8988T (cell line): Measurements from ENCODE around the gene MAPKAPK2.

Experiments used
- DNase-seq: peaks from one replicate; pipeline ENCODE4 v3.0.0; 2011

MAPKAPK2 gene

DNA sequence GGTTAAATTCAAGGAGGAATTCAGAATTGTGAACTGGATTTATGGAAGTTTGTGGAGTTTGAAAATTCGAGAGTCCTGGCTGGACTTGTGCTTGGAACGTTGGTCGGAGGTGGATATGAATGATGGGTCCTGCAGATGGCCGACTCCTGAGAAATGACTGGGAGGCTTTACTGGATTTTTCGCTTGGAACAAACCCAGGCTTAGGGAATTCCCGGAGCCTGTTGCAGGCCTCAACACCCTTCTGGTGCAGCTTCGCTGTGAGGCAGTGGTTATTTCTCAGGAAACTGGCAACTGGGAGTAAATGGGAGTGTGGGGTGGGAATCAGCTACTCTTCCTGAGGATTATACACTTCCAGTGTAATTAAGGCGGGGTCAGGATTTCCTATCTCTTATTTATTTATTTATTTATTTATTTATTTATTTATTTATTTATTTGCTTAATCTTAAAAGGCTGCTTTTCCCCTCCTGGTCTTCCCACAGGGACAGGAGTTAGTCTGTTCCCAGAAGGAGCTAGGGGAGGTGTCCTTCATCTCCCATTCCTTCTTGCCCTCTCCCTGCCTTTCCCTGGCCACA lies 21.1 kb downstream of the MAPKAPK2 start:
- no peak for DNase-seq

DNA sequence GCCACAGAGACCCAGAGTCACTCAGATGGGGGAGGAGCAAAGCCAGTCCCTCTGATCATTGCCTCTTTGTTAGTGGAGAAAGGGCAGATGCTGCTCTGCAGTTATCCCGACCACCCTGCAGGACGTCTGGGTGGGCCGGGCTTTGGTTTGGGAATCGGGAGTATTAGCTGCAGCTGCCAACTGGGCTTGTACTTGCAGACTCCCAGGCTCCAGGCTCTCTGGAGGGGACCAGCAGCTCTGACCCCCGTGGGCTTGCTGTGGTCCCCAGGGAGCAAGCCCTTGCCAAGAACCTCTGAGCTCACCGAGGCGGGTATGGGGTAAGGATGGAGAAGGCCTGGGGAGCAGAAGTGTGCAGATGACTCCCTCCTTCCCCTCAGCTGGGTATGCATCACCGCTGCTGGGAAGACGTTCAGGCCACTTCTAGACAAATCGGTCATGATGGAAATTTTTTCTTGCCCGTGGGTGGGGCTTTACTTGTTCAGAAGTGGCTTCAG lies 21.6 kb downstream of the MAPKAPK2 start:
- no peak for DNase-seq

DNA sequence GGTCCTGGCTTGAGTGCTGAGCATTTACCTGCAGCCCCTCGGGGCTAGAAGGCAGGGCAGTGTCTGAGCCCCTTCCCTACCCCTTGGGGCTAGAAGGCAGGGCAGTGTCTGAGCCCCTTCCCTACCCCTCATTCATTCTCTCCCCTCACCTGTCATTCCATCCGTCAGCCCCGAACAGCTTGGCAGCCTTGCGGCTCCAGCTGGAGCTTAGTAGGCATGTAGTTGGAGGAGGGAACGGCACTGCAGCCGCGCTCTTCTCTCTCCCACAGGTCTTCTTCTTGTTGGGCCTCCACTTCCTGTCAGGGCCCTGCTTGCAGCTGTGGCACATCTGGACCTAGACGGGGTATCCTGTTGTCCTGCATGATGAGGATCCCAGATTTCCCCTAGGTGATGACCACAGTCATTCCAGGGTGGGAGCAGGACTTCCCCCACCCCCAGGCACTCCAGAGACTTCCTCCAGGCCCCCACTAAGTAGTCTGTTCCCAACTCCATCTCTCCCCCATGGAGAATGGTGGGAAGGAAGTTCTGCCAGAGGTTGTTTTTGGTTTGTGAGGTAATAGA lies 22.2 kb downstream of the MAPKAPK2 start:
- no peak for DNase-seq

DNA sequence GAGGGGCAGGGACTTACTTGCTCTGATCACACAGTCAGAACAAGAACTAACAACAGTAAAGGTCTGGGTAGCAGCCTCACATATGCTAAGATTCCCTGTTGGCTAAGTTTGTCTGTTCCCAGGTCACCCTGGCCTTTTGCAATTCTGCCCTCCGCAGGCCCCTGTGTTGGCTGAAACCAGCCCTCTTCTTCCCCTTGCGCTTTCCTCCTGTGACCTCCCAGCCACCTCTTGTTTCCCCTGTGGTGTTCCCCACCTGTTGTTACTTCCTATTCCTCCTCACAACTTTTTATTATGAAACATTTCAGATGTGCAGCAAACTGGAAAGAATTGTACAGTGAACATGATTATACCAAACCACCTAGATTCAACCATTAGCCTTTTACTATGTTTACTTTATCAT lies 23.4 kb downstream of the MAPKAPK2 start:
- no peak for DNase-seq

DNA sequence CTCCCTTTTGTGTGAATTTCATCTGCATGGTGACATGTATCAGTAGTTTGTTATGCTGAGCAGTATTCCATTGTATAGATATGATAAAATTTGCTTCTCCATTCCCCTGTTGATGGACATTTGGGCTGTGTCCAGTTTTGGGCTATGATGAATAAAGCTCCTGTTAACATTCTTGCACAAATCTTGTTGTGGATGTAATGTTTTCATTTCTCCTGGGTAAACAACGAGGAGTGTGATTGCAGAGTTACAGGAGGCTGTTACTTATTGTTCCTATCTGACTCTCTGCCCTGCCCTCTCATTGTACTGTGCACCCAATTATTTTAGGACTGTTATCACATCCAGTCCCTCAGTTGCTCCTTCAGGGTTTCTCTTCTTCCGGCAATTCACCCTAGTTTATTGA lies 24.2 kb downstream of the MAPKAPK2 start:
- no peak for DNase-seq

DNA sequence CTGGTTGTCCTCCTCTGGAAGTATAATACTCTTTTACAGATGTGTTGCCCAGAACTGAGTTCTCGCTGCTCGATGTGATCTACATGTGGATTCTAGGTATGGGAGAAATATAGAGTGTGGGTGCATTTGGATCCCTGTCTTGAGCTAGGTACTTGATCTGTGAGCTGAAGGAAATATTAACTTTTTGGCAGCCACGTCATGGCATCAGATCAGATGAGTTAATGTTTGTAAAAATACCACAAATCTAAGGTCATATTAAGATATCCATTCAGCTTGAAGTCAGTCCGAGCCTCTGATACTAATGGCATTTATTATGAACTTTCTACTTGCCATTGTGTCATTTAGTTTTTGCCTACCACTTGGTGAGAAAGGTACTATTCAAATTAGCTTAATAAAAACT lies 24.6 kb downstream of the MAPKAPK2 start:
- no peak for DNase-seq

DNA sequence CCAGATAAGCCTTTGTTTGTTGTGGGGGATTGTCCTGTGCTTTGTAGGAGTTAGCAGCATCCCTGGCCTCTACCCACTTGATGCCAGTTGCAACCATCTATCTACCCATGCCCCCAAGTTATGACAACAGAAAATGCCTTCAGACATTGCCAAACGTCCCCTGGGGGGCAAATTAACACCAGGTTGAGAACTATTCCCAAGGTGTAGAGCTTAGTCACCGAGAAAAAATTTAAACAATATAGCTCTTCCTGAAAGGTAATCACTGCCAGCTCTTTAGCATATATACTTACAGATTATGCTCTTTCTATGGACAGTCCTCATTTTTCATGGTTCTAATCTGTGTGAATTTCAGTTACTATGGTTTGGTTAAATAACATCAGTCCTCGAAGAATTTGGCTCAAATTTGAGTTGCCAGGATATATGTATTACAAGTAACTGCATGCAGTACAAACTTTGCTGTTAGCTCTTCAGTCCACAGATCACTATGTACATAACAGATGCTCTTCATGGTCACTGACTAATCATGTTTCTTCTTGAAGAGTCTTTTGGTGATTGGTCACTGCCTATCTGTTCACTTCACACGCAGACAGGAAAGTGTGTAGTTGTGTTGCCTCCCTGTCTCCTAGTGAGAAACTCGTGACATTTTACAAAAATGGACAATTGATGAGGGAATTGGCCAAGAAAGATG lies 25.2 kb downstream of the MAPKAPK2 start:
- no peak for DNase-seq

DNA sequence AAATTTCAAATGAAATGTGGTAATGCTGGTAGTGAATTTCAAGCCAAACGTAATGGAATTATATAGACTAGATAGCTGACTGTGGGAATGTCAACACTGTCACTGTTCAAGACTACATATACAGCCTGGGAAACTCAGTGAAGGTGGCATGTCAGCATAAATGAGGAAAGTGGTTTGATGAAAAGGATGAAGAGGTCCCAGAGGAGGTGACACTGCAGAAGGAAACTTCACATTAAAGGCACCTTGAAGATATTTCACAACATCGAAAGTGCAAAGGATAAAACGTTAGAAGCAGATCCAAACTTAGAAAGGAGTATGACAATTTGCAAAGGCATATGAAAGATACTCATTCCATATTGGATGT lies 25.7 kb downstream of the MAPKAPK2 start:
- no peak for DNase-seq

DNA sequence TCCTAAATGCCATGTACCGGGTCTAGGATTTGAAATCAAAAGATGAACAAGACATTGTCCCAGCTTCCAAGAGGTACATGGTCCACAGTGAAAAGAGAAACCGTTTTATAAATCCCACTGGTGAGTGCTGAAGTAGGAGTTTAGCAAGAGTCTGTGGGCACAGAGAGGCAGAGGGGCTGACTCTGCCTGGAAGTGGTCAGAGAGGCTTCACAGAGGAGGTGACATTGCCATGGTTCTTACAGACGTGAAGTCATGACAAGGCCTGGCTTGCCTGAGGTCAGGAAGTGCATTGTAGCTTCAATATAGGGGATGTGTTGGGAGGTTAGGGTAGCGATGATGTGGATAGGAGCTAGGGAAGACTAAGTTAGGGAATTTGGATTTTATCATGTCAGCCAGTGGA lies 28.4 kb downstream of the MAPKAPK2 start:
- no peak for DNase-seq

DNA sequence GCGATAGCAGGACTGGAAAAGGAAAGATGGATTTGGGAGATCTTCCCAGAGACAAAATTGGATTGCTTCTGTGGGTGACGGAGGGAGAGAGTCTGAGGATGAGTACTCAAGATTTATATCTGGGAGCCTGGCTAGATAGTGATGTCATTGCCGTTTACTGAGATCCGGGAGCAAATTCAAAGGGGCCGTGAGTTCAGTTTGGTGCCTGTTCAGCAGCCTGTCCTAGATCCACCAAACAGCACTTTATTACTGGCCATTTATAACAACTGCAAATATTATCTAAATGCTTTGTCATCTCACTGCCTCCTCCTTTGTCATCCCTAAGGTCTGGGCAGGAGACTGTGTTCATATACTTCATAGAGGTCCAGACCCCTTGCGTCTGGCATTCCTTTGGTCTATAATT lies 29.2 kb downstream of the MAPKAPK2 start:
- DNase-seq, result no peak

DNA sequence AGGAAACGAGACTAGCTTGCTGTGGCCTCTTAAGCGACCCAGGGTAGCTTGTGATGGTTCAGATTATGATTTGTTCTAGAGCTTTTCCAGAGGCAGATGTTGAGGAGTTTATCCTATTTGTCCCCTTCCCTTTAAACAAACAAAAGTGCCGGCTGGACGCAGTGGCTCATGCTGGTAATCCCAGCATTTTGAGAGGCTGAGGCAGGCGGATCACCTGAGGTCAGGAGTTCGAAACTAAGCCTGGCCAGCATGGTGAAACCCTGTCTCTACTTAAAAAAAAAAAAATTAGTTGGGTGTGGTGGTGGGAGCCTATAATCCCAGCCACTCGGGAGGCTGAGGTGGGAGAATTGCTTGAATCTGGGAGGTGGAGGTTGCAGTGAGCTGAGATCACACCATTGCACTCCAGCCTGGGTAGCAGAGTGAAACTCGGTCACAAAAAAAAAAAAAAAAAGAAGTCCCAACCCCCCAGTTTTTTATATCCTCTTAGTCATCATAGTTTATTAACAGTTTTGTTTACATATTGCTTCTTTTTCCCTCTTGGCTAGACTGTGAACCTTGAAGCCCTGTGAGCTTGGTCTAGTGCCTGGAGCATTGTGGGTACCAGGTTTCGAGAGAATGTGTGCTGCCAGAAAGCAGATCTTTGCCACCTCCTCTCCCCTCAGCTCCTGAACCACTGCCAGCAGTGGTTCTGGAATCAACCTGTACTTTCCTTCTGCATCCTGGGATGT lies 29.8 kb downstream of the MAPKAPK2 start:
- no peak for DNase-seq

DNA sequence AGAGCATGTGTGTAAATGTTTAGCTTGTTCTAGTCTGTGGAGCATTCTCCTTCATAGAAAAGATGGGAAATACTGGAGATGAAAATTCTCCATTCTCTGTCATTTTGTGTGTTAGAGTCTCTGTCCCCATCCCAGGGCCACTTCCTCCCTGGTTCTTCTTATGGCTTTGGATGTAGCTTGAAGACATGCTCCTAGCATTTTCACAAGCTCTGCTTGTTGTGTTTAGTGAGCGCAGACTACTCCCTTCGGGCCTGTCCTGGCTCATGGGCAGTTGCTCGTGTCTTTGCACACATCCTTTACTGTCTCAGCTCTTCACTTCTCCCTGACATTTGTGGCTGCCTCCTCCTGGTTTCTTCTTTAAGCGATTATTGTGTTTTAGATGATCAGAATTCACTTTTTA lies 30.4 kb downstream of the MAPKAPK2 start:
- DNase-seq, result no peak

DNA sequence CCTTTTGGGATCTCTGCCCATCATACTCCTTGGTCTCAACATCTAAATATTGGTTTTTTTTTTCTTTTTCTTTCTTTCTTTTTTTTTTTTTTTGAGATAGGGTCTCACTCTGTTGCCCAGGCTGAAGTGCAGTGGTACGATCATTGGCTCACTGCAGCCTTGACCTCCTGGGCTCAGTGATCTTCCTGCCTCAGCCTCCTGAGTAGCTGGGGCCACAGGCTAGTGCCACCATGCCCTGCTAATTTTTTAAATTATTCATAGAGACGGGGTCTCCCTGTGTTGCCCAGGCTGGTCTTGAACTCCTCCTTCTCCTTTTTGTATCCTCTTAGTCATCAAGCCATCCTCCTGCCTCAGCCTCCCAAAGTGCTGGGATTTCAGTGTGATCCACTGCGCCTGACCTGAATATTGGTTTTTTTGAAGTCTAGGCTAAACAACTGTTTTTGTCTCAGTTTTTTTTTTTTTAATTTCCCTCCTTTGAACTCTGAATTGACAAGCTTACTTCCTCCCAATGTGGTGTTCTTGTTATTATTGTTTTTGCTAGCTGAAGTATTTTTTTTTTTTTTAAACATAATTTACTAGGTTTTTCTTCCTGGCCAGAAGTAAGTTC lies 30.9 kb downstream of the MAPKAPK2 start:
- DNase-seq, result no peak

DNA sequence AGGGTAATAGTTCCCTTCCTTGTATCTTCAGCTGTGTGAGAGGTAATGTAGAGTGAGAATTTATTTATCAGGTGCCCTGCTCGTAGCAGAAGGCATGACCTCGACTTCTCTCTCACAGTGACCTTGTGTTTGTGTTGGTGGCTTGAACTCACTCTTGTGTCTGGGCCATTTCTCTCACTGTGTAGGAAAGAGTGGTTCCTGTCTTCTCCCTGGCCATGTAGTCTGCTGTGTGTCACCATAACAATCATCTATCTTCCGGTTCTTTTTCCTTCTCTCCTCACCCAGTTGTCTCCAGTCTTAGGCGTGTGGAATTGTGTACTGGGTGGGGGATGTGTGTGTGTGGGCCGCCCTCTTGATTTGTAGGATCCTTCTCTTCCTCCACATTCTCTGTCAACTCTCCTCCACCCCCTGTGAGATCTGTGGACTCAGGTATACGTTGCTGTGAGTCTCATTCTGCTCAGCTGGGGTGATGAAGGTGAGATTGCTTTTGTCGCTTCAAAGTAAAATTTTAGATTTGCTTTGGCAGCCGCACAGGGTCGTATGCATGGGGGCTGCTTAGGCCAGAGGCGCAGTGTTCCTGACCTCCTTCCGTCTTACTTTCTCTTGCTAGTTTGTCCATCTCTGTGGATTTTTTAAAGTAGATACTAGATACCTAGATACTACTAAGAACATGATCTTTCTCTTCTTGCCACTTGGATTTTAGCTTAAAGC lies 31.6 kb downstream of the MAPKAPK2 start:
- DNase-seq, result no peak

DNA sequence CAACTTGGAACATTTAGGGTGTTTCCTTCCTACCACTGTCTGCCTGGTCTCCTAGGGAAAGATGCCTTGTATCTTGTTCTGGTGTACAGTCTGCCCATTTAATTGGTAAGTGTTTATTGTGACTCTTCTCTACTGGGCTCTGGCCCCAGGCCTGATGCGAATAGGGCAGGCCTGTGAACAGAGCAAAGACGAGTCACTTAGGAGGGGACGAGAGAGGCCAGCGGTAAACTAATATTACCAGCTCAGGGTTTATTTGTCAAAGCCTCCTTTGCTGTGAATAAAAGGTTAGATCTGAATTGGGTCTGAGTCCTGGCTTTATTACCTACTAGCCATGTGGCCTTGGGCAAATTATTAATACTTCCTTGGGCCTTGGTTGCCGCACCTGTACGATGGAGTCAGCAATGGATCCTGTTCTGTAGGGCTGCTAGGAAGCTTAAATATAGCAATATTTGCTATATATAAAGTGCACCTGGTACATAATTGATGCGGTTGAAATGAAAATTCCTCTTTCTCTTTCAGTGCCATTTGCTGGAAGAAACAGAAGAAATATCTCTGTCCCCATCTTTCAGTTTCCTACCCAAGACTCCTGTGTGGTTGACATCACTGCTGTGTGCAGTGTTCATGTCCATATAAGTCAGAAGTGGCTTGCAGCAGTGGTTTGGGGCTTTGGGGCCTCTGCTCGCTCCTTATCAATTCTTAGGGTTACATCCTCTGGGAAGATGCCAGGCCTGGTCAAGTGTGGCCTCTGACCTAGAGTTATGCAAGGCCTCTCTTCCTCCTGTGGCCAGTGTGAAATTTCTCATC lies 32.4 kb downstream of the MAPKAPK2 start:
- no peak for DNase-seq

DNA sequence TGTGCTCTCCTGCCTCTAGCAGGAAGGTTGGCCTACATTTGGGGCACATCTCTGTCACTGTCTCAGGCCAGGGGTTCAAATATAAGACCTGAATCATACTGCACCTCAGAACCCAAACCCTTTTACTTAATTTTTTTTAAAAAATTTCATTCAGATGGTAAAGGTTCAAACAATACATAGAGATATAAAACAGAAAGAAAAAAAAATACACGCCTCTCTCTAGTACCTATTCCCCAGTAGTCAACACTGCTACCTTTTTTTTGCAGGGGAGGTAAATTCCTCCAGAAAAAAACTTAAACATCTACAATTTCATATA lies 32.9 kb downstream of the MAPKAPK2 start:
- DNase-seq, result no peak

DNA sequence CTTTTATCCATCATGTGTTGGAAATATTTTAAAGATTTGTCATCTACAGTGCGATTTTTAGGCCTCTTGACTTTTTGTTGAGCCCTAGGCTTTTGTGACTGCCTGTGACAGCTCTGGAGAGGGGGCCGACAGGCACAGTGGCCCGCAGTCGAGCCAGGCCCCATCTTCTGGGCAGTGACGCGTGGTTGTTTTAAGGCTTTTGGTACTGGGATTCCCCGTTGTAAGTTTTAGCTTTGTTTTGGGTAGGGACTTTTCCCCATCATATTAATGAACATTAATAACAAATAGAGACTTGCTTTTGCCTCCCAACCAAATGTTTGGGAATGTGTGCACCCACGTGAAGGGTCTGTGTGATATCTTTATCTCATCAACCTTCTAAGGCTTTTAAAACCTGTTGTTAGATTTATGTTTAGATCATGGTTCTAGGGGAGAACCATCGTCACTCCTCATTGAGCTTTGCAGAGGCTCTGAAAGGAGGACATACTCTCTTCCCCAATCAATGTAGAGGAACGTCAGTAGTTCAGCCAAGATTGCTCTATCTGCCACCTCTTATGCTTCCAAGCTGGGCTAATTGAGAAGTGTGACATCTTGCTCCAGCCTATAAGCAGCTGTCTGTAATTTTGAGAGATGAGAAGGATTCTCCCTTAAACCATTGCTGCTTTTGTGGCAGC lies 34.6 kb downstream of the MAPKAPK2 start:
- DNase-seq, result no peak

DNA sequence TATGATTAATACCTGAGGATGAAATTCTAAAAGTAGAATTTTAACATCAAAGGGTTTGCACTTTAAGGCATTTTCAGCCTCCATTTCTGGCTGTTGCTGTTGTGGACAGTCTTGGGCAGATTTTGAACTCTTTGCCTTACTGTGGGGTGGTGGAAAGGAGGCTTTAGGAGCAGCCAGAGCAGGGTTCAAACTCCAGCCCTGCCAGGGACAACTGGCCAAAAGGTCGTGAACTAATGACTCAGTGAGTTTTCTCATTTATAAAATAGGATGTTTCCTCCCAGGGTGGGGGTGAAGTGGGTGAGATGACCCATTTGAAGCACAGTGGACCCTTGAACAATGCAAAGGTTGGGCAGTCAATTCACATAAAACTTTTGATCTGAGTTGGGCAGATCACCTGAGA lies 36.7 kb downstream of the MAPKAPK2 start:
- DNase-seq, result no peak

DNA sequence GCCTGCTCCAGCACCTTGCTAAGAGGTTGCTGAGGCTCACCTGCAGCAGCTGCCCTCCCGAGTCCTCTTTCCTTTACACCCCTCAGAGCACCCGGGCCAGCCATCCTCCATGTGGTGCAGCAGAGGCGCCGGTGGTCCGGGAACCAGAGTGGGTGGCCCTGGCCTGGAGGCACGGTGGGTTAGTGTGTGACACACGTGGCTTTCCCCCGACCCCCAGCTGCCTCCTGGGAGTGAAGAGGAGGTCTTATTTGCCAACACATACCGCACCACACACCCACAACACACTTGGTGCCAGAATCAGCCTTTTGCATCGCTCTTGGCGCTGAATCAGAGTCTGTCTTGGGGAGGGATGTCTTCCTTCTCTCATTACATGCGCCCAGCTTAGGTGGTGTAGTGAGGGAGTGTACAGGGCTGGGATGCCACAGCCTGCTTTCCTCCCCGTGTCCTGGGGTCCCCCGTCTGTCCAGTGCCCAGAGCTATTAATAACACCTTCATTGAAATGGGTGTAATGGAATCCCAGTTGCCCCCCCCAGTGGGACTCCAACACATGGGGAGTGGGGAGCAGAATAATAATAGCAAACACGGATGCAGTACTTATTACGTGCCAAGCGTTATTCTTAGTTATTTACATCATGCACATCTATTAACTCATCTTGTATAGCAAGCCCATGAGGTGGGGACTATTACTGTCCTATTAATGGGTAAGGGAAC lies 38.2 kb downstream of the MAPKAPK2 start:
- DNase-seq, result no peak

DNA sequence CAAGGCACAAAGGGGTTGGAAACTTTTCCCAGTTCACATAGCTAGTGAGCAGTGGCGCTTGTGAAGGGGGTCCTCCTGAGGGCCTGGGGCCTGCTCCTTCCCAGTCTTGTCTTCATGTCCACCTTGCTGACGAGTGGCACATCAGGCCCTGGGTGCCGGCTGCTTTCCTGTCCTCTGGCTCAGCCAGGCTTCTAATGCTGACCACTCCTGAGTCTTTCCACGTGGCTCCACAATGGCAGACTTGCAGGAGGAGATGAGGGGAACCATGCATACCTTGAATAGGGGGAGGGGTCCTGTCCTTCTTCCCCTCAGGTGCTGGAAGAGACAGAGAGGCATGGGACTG lies 38.7 kb downstream of the MAPKAPK2 start:
- no peak for DNase-seq

DNA sequence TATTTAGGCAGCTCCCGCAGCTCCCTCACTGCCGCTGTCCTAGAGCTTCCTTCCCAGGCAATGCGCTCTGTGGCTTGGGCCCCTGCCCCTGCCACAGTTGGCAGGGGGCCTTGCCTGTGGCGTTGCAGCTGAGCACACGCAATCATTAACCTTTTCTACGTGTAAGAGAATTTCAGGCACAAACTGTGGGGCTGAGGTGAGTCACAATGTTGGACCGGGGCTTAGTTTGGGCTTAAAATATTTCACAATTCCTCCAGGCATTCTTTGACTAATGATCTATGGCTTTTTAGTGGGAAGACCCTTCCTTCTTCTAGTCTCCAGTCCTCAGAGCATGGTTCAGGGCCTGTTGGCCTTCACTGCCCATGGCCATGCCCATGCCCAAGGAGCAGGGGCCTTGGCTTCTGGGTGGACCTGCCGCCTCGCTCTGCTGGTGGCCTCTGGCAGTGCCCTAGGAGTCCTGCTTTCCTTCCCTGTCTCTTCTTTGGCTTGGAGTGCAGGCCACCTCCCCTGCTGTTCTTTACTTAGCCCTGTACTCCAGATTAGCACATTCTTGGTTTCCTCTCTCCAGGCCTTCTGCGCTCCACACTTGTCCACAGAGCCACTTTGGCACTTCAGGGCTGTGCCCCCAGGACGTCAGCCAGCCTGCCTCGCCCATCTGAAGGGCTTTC lies 39.2 kb downstream of the MAPKAPK2 start:
- no peak for DNase-seq
